HL-60 (cell line): ENCODE measurements around the gene MFSD2A.

Experiments used
- GABPA ChIP-seq: IDR thresholded peaks from 2 replicates; pipeline ENCODE4 v1.6.1; 2012; ENCODE audit warnings: low read depth
- POLR2AphosphoS5 ChIP-seq: IDR thresholded peaks from 2 replicates; pipeline ENCODE4 v1.6.1; 2012; ENCODE audit warnings: low read depth
- SPI1 ChIP-seq: IDR thresholded peaks from 2 replicates; pipeline ENCODE4 v1.6.1; 2012; ENCODE audit warnings: low read depth, mild to moderate bottlenecking, borderline replicate concordance
- TF ChIP-seq, protein P1 (sequence below): IDR thresholded peaks from one replicate; pipeline ENCODE4 v1.5.1; 2011; ENCODE audit warnings: low read length, control low read depth, inconsistent platforms; ENCODE audit not compliant: insufficient read depth
- TF ChIP-seq, protein P2 (sequence below): IDR thresholded peaks from 2 replicates; pipeline ENCODE4 v1.6.1; 2012; ENCODE audit warnings: low read depth; ENCODE audit not compliant: insufficient replicate concordance

DNA sequence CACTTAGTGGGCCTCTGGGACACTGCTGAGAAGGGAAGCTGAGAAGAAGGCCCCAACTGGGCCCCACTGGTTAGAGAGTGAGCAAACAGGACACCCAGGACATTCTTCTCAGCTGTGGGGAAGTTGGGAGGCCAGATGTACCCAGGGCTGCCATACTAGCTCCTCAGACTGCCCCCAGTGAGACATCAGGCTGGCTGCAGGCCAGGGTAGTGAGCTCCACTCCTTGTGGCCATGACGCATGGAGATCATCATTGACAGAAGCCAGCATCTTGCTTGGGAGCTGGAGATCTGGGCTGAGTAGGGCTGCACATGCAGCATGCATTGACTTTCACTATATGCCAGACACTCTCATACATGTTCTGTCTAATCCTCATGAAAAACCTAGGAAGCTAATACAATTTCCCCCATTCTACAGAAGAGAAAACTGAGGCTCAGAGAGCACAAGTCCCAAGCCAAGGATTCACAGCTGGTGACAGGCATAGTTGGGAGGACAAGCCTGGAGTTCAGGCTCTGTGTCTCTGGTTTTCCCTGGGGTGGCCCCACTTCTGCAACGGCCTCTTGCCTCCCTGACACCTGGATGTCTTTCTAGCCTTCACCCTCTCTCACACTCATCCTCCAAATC is 29.1 kb upstream of the MFSD2A start:
- TF ChIP-seq POLR2AphosphoS5 (no peak), SPI1 (no peak), GABPA (no peak)
- TF ChIP-seq, protein P1, sequence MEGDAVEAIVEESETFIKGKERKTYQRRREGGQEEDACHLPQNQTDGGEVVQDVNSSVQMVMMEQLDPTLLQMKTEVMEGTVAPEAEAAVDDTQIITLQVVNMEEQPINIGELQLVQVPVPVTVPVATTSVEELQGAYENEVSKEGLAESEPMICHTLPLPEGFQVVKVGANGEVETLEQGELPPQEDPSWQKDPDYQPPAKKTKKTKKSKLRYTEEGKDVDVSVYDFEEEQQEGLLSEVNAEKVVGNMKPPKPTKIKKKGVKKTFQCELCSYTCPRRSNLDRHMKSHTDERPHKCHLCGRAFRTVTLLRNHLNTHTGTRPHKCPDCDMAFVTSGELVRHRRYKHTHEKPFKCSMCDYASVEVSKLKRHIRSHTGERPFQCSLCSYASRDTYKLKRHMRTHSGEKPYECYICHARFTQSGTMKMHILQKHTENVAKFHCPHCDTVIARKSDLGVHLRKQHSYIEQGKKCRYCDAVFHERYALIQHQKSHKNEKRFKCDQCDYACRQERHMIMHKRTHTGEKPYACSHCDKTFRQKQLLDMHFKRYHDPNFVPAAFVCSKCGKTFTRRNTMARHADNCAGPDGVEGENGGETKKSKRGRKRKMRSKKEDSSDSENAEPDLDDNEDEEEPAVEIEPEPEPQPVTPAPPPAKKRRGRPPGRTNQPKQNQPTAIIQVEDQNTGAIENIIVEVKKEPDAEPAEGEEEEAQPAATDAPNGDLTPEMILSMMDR = no peak
- TF ChIP-seq, protein P2, sequence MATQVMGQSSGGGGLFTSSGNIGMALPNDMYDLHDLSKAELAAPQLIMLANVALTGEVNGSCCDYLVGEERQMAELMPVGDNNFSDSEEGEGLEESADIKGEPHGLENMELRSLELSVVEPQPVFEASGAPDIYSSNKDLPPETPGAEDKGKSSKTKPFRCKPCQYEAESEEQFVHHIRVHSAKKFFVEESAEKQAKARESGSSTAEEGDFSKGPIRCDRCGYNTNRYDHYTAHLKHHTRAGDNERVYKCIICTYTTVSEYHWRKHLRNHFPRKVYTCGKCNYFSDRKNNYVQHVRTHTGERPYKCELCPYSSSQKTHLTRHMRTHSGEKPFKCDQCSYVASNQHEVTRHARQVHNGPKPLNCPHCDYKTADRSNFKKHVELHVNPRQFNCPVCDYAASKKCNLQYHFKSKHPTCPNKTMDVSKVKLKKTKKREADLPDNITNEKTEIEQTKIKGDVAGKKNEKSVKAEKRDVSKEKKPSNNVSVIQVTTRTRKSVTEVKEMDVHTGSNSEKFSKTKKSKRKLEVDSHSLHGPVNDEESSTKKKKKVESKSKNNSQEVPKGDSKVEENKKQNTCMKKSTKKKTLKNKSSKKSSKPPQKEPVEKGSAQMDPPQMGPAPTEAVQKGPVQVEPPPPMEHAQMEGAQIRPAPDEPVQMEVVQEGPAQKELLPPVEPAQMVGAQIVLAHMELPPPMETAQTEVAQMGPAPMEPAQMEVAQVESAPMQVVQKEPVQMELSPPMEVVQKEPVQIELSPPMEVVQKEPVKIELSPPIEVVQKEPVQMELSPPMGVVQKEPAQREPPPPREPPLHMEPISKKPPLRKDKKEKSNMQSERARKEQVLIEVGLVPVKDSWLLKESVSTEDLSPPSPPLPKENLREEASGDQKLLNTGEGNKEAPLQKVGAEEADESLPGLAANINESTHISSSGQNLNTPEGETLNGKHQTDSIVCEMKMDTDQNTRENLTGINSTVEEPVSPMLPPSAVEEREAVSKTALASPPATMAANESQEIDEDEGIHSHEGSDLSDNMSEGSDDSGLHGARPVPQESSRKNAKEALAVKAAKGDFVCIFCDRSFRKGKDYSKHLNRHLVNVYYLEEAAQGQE = no peak
